ENCODE data around the gene ERH. TPM values are rescaled to one million over a fixed set of nuclear protein-coding genes. Genes with fewer than 3 reads are reported as not detected.
A peak's percentile ranks its signal among the peaks of the same experiment; 100 is the strongest.
"Not testable (repeated sequence)": the region's sequence is repeated elsewhere in the genome, so short reads cannot be mapped to it uniquely, and the experiment has no call there.

Gene ERH
- 54.4 TPM for total RNA-seq

GRCh38 chr14:69398053-69398817 is at the start of gene ERH, which contains the start of gene SLC39A9:
Gene ERH, minus strand, starts transcription at chr14:69398299. Its CDS starts 66 bp downstream, at chr14:69398233.
Gene SLC39A9, plus strand, starts transcription at chr14:69398692. Its CDS starts 678 bp downstream, at chr14:69399370.
- peak; percentile 81 to 99 (median 96) for DNase-seq (ENCODE audit: low read depth in 2 of 3, low spot score in 2 of 3)

GRCh38 chr14:69443296-69443805 is 45.3 kb upstream of the ERH start:
- no peak for DNase-seq (ENCODE audit: low read depth in 2 of 3, low spot score in 2 of 3)

- no peak for DNase-seq (ENCODE audit: low read depth in 2 of 3, low spot score in 2 of 3)
Measured at GRCh38 chr14:69441948-69442347, 43.8 kb upstream of the ERH start.

- no peak for DNase-seq (ENCODE audit: low read depth in 2 of 3, low spot score in 2 of 3)
Measured at GRCh38 chr14:69439521-69440270, 41.6 kb upstream of the ERH start.

GRCh38 chr14:69432364-69432763 is 34.3 kb upstream of the ERH start:
- no peak for DNase-seq (ENCODE audit: low read depth in 2 of 3, low spot score in 2 of 3)

- DNase-seq (ENCODE audit: low read depth in 2 of 3, low spot score in 2 of 3): no peak
Measured at GRCh38 chr14:69430306-69430939, 32.3 kb upstream of the ERH start.

GRCh38 chr14:69429643-69430042 is 31.5 kb upstream of the ERH start:
- DNase-seq (ENCODE audit: low read depth in 2 of 3, low spot score in 2 of 3): no peak

- no peak for DNase-seq (ENCODE audit: low read depth in 2 of 3, low spot score in 2 of 3)
Measured at GRCh38 chr14:69428289-69428998, 30.3 kb upstream of the ERH start.

GRCh38 chr14:69427596-69427995 is 29.5 kb upstream of the ERH start:
- DNase-seq (ENCODE audit: low read depth in 2 of 3, low spot score in 2 of 3): no peak

GRCh38 chr14:69424149-69424923 is 26.2 kb upstream of the ERH start:
- no peak for DNase-seq (ENCODE audit: low read depth in 2 of 3, low spot score in 2 of 3)

GRCh38 chr14:69423279-69423678 is 25.2 kb upstream of the ERH start:
- DNase-seq (ENCODE audit: low read depth in 2 of 3, low spot score in 2 of 3): no peak

- DNase-seq (ENCODE audit: low read depth in 2 of 3, low spot score in 2 of 3): not testable (repeated sequence)
Measured at GRCh38 chr14:69416087-69416486, 18.0 kb upstream of the ERH start.

GRCh38 chr14:69413483-69413882 is 15.4 kb upstream of the ERH start:
- no peak for DNase-seq (ENCODE audit: low read depth in 2 of 3, low spot score in 2 of 3)

GRCh38 chr14:69408331-69408960 is 10.3 kb upstream of the ERH start:
- DNase-seq (ENCODE audit: low read depth in 2 of 3, low spot score in 2 of 3): no peak

GRCh38 chr14:69405762-69406161 is 7.7 kb upstream of the ERH start:
- DNase-seq (ENCODE audit: low read depth in 2 of 3, low spot score in 2 of 3): no peak

GRCh38 chr14:69404883-69405282 is 6.8 kb upstream of the ERH start:
- DNase-seq (ENCODE audit: low read depth in 2 of 3, low spot score in 2 of 3): no peak

- no peak for DNase-seq (ENCODE audit: low read depth in 2 of 3, low spot score in 2 of 3)
Measured at GRCh38 chr14:69404478-69404877, 6.4 kb upstream of the ERH start.

- no peak for DNase-seq (ENCODE audit: low read depth in 2 of 3, low spot score in 2 of 3)
Measured at GRCh38 chr14:69401841-69402240, 3.7 kb upstream of the ERH start.

GRCh38 chr14:69400154-69400553 is 2.1 kb upstream of the ERH start:
- DNase-seq (ENCODE audit: low read depth in 2 of 3, low spot score in 2 of 3): no peak

All from hematopoietic multipotent progenitor cell (in vitro differentiated cells).